GM12872 (cell line): Measurements from ENCODE around the gene AFF2.

ENCODE experiments used
- TF ChIP-seq, protein P1 (sequence below): IDR thresholded peaks from 3 replicates; pipeline ENCODE4 v1.5.1; 2011; ENCODE audit warnings: low read depth, mild to moderate bottlenecking, low read length, moderate library complexity; ENCODE audit not compliant: insufficient read depth

The AFF2 gene

GRCh38 chrX:148691456-148691855 lies 191.0 kb downstream of the AFF2 start:
- TF ChIP-seq, protein P1, sequence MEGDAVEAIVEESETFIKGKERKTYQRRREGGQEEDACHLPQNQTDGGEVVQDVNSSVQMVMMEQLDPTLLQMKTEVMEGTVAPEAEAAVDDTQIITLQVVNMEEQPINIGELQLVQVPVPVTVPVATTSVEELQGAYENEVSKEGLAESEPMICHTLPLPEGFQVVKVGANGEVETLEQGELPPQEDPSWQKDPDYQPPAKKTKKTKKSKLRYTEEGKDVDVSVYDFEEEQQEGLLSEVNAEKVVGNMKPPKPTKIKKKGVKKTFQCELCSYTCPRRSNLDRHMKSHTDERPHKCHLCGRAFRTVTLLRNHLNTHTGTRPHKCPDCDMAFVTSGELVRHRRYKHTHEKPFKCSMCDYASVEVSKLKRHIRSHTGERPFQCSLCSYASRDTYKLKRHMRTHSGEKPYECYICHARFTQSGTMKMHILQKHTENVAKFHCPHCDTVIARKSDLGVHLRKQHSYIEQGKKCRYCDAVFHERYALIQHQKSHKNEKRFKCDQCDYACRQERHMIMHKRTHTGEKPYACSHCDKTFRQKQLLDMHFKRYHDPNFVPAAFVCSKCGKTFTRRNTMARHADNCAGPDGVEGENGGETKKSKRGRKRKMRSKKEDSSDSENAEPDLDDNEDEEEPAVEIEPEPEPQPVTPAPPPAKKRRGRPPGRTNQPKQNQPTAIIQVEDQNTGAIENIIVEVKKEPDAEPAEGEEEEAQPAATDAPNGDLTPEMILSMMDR: no peak

GRCh38 chrX:148695255-148695654 lies 194.8 kb downstream of the AFF2 start:
- TF ChIP-seq, protein P1: no peak

DNA sequence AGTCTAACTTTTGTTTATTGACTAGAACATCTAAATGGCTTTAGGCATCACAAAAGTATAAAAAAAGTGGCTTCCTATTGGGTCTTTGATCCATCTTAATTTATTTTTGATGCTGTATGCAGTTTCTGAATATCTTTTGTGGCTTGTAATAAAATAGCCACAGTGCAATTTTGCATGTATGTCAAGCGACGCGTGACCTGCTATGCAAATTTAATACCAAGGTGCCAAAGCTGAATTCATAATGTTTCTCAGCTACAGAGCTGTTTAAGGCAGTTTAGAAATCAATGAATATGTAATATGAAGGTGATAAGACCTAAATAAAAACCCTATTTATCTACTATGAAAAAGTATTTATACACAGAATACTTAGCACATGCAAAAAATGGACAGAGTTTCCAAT lies 197.8 kb downstream of the AFF2 start:
- TF ChIP-seq, protein P1: no peak

GRCh38 chrX:148700021-148700420 lies 199.6 kb downstream of the AFF2 start:
- TF ChIP-seq, protein P1: no peak

GRCh38 chrX:148713981-148714380 lies 213.6 kb downstream of the AFF2 start:
- TF ChIP-seq, protein P1: no peak

DNA sequence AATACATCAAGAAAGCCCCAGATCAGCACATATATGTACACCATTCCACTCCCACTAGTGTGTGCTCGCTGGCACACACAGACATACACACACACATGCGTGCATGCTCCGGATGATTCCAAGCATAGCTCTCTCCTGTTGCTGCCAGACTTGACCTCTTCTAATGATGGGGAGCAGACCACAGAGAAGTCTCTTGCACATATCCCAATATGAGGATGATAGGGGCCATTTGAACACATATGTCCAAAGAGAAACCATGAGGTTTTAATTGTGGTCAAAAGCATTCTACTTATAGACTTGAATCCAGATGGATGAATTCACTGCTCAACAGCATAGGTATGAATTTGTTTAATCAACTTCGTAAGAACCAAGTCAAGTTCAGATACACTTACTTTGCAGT lies 214.9 kb downstream of the AFF2 start:
- TF ChIP-seq, protein P1: no peak

DNA sequence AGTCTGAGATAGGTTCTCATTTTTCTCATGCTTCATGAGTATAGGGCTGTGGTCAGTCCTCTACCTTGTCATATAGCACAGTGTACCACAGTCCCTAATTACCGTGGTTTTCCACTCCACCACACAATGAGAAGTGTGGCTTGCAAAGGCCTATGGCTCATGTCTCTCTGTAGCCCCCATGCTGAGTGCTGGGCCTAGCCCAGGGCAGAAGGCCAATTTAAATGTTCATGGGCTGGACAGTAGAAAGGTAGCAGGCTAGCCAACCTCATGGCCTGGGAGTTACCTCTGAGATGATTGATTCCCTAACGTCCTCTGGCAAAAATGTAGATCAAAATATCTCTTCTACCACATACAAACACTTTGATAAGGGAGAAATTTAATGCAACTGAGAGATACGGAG lies 222.5 kb downstream of the AFF2 start:
- TF ChIP-seq, protein P1: no peak

DNA sequence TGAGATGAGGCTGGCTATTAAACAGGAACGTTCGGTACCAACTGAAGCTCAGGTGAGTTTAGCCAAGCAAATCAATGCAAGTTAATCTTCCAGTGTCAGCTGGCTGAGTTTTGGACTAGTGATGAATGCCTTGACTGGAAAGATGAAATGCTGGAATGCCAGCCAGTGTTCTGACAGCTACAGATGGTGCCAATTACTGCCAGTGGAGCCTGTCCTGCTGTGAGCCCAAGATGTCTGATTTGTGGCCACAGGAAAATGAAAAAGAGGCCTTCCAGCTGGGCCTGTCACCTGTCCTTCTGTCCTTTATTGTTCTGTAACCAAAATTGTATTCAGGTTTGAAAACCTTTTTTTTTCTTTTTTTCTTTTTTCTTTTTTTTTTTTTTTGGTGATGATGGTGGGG lies 223.1 kb downstream of the AFF2 start:
- TF ChIP-seq, protein P1: no peak
